ENCODE measurements around the gene MOB1A. TPM values are rescaled to one million over a fixed set of nuclear protein-coding genes. Genes with fewer than 3 reads are reported as not detected.

MOB1A gene
- total and polyA plus RNA-seq, 2 of the 13 experiments (the other 11 are each of a cell fraction or from before 2014, with no cell fraction given), result 48.2 to 139 TPM

- TF ChIP-seq FOXO1 (CRISPR knock-in tag; IDR thresholded peaks at IDR 0.05) (no peak), TAF1 (CRISPR knock-in tag; IDR thresholded peaks at IDR 0.05) (no peak), ZKSCAN1 (IDR thresholded peaks at IDR 0.05; ENCODE audit: low read length) (peak; percentile 92), SPEN (CRISPR knock-in tag; IDR thresholded peaks at IDR 0.05; ENCODE audit: low read depth) (no peak), ZNF3 (CRISPR knock-in tag; IDR thresholded peaks at IDR 0.05) (peak; percentile 90; the same call in 1 of the 2 replicates), ZNF280D (CRISPR knock-in tag; IDR thresholded peaks at IDR 0.05) (peak; percentile 6; the same call in 1 of the 2 replicates), ATF1 (CRISPR knock-in tag; IDR thresholded peaks at IDR 0.05) (0 out of 2 replicates have a peak, but pooled peaks have one; percentile 69), RBAK (CRISPR knock-in tag; IDR thresholded peaks at IDR 0.05) (no peak), ZMYM2 (CRISPR knock-in tag; IDR thresholded peaks at IDR 0.05) (no peak), ZNF24 (IDR thresholded peaks at IDR 0.05) (peak; percentile 23; the same call in 1 of the 2 replicates), ATF2 (CRISPR knock-in tag; IDR thresholded peaks at IDR 0.05) (no peak), NBN (conservative IDR thresholded peaks at IDR 0.05) (no peak), NFE2L1 (CRISPR knock-in tag; IDR thresholded peaks at IDR 0.05; ENCODE audit: borderline replicate concordance) (no peak), ZBTB21 (CRISPR knock-in tag; IDR thresholded peaks at IDR 0.05) (no peak), CERS6 (CRISPR knock-in tag; IDR thresholded peaks at IDR 0.05) (0 out of 2 replicates have a peak, but pooled peaks have one; percentile 10), RXRA (CRISPR knock-in tag; IDR thresholded peaks at IDR 0.05) (no peak), RBFOX2 (IDR thresholded peaks at IDR 0.05; ENCODE audit: low read depth, low read length) (no peak), CREB1 (IDR thresholded peaks at IDR 0.05) (no peak), CREB1 (CRISPR knock-in tag; IDR thresholded peaks at IDR 0.05) (peak; percentile 43; the same call in 1 of the 2 replicates), ZNF180 (CRISPR knock-in tag; IDR thresholded peaks at IDR 0.05; ENCODE audit: borderline replicate concordance, low read depth) (no peak), NR3C1 (CRISPR knock-in tag; IDR thresholded peaks at IDR 0.05) (no peak), MYNN (CRISPR knock-in tag; IDR thresholded peaks at IDR 0.05; ENCODE audit: low read depth) (no peak), HNRNPUL1 (IDR thresholded peaks at IDR 0.05; ENCODE audit: low read depth, low read length) (no peak), RFX5 (IDR thresholded peaks at IDR 0.05; ENCODE audit: low read depth, low read length) (peak; percentile 66), ZBTB4 (CRISPR knock-in tag; IDR thresholded peaks at IDR 0.05; ENCODE audit: borderline replicate concordance) (no peak), NFE2 (CRISPR knock-in tag; IDR thresholded peaks at IDR 0.05) (no peak)
These were observed 19.4 kb upstream of the MOB1A start (continued) for GRCh38 chr2:74198023-74198460.
